Endometrial microvascular endothelial cells (primary cell): ENCODE measurements around the gene BDH1. TPM values are rescaled to one million over a fixed set of nuclear protein-coding genes. Genes with fewer than 3 reads are reported as not detected.
"Not testable (repeated sequence)": the region's sequence is repeated elsewhere in the genome, so short reads cannot be mapped to it uniquely, and the experiment has no call there.

Source experiments
- in situ Hi-C: cut with HindIII; loops from 2 replicates; pipeline ENCODE4 v1.10.0; 2017; ENCODE audit warnings: low sequenced_read_pairs, low pct_unique_long_range_greater_than_20kb; ENCODE audit errors: inconsistent ontology term
- total RNA-seq: library from RNA; depleted of rRNA; stranded (reverse); fragments of >200 nt; gene quantifications from one replicate; pipeline ENCODE4 v1.2.3, GENCODE V29; 2015; ENCODE audit errors: inconsistent ontology term

BDH1 gene
- total RNA-seq, 1 donor from 2014 or later: 6.0 TPM

DNA sequence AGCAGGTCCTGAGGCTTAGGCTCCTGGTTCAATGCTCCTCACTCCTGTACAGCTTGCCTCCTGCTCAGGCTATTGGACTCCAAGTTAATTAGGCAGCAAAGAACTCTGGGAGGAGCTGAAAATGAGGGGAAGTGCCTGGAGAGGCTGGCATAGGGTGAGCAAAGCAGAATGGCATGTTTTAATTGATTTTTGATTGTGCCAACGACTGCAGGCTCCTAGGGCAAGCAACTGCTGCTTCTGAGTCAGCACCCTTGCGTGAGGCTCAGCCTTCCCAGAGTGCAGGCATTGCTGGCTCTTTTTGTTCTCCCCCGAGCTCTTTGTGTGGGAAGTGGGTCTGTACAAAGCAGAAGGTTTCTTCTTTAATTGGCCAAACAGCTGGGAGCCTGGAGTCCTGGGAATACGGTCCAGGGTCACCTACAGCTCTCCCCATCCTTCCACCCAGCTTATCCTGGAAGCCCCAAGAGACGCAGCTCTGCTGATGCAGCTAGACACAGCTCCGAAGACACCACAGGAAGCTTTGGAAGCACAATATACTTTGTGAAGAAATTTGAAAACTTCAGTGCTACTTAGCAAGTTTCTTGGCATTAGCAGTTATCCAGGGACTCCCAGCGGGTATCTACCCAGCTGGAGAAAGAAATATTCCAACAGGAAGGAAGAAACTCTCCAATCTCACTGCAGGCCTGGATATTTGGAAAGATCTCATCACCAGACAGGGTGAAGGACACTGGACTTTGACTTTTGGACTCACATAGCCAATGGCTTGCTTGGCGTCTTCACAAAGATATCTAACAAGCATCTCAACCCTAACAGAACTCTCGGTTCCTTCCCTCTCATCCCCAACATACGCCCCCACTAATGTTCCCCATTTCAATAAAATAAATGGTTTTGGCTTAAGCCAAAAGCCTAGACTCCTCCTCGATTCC is 76.8 kb downstream of the BDH1 start:
- in situ Hi-C loops: no loop called here

DNA sequence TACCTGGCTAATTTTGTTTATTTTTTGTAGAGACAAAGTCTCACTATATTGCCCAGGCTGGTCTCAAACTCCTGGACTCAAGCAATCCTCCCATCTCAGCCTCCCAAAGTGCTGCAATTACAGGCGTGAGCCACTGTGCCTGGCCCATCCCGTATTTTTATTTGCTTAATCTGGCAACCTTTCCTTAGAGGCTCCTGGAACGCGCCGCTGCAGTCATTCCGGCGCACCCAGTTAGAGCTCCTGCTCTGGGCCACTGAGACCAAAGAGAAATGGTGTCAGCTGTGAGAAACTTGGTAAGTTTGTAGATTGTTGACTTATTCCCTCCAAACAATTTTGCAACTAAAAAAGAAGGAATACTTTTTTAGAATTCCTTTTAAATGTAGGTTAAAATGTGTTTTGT is 78.0 kb downstream of the BDH1 start:
- in situ Hi-C loops: not testable (repeated sequence)

DNA sequence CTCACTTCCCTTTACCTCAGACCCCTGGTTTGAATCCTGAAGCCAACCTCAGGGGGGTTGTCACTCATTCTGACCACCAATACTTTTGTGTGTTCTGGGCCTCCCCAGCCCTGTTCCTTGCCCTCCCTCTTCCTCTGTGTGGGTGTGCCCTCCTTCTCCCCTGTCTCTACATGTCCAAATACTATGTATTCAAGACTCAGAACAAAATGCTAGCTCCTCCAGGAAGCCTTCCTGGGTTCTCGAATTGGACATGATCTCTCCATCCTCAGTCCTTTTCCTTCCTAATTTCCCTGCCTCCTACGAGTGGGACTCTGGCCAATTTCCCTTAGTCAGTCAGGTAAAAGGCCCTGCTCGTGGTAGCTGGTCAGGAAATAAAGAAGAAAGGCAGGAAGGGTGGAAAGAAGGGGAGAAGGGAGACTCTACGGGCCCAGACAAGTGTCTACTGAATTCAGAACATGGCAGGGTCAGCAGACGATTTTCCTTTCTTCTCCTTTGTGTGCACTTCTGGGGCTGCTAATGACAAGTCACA is 79.7 kb downstream of the BDH1 start:
- in situ Hi-C loops: no loop called here

DNA sequence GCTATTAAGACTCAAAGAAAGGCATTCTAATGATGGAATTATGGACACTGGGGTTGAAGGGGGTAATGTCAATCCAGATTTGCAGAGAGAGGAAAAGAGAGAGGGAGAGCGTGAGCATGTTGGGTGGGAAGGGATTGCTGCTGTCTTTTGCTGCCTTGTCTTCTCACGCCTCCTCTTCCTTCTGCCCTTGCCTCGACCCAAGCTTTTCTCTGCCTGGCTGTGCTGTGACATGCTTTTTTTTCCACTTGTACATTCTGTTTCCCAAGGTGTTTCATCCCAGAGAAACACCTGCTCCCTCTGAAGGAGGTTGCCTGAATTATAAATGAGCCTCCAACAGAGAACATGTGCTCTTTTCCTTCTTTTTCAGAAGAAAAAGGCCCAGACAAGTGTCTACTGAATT is 80.3 kb downstream of the BDH1 start:
- in situ Hi-C loops: no loop called here

DNA sequence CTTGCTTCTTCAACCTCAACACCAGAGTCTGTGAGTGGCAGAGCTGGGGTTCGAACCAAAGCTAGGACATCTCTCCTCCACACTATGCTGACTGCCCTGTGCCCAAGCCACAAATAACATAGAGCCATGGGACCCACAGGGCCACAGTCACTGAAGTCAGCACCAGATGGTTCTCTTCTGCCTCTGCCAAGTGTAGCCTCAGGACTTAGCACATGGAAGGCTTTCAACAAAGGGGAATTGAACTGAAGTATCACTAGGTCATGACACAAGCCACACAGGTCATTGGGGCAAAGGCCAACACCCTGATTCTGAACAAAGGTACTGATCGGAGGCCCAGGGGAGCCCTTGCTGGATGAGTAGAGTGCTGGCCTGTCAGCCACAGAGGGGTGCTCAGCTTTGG is 83.6 kb downstream of the BDH1 start:
- in situ Hi-C loops: loop anchor here (25.0 kb wide), 1 partner anchor 185 kb away; the partner anchor contains the start of gene DLG1

DNA sequence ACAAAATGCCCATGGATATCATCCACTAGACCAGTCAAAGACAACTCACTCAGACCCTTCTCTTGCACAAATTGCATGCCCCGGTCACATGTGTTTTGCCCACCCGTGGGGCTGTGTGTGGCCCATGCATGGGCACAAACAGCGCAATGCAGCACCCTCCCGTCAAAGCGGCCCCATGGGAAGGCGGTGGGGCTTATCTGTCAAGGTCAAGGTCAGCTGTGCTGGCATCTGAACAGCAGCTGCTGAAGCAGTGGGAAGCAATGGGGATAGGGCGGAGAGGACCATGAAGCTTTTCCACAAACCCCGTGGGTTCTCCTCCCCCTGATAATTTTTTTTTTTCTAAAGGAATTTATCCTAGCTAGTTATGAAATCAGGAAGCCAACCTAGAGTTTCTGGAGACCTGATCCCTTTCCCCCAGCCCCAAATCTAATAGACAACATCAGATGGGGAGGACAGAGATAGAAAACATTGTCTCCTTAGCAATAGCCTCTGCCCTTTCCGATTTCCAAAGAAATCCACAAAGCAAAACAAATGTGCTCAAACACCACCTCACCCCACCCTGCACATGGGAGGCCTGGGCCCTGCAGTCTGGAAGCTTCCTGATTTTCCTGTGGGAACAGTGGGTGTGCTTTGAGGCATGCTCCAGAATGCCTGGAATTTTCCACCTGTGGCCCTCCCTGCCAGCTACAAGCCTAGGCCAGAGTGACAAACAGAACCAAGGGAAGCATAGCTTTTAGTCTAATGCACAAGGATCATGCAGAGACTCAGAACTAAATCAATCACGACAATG is 84.4 kb downstream of the BDH1 start:
- in situ Hi-C loops: loop anchor here (25.0 kb wide), 1 partner anchor 184 kb away; the partner anchor contains the start of gene DLG1

DNA sequence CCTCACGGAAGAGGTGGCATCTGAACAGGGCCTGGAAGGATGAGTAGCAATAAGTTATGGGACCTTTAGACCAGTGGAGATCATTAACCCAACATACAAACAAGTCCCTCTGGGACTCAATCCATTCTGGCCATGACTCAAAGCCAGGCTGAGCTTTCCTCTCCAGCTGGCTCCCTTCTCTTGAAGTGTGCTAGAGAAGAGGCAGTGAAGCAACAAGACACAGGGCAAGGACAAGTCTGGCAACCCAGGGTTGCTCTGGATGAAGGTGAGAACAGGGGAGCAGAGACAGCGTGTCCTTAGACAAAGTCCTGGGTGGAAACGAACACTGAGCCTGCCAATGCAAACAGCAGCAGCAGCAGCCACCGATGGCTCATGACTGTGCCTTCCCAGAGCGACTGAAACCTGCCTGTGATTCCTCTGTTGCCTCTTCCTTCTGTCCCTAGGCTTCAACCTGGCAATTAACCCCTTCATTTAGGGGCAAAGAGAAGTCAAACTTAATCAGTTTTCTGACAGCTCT is 86.8 kb downstream of the BDH1 start:
- in situ Hi-C loops: loop anchor here (25.0 kb wide), 1 partner anchor 182 kb away; the partner anchor contains the start of gene DLG1

DNA sequence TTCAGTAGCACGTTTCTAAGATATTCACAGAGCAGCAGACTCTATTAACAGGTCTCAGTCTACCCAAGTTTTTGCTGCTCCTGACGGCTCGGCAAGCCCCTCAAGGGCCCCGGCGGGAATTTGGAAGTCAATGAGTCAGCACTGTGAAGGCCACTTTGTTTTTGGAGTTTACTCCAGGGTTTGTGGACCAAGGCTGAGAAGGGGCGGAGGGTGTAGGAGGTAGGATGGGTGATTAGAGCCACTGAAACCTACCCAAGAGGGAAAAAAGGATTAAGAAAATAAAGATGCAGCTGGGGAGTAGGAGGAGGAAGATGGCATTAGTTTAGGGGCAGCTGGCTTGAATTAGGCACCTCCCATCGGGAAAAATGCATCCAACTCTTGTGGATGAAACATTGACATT is 87.6 kb downstream of the BDH1 start:
- in situ Hi-C loops: loop anchor here (25.0 kb wide), 1 partner anchor 181 kb away; the partner anchor contains the start of gene DLG1

DNA sequence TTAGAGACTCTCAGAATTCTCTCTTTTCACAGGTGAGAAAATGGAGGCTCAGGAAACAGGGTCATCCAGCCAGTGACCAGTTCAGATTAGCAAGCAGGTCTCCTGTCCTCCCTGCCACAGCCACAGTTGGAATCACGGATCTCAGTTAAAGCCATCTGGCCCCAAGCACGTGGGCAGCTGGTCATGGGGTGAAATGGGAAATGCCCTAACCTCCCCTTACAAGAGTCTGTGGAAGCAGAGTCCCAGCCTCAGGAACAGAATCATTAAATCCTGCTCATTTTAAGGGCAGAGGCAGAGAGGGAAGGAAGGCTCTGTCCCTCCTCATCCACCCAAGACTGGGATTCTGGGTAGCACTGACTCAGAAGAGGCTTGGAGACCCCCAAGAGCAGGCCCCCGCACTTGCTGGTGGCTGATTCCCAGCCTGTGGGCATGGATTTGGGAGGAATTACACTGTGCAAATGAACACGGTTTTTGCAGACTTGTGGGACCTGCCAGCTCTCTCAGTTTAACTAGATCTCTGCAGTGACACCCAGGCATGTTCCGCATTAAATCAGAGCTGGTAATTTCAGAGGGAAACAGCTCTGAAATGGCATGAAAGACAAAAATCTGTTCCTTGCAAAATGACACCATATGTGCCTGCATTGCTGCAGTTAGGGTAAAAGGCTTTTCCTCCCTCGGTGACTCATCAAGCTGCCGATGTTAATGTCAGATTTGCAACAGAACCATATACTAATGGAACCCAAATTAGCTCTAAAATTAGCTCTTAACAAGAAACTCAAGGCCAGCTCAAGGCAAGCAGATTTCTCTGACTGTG is 89.0 kb downstream of the BDH1 start:
- in situ Hi-C loops: loop anchor here (25.0 kb wide), 1 partner anchor 179 kb away; the partner anchor contains the start of gene DLG1

DNA sequence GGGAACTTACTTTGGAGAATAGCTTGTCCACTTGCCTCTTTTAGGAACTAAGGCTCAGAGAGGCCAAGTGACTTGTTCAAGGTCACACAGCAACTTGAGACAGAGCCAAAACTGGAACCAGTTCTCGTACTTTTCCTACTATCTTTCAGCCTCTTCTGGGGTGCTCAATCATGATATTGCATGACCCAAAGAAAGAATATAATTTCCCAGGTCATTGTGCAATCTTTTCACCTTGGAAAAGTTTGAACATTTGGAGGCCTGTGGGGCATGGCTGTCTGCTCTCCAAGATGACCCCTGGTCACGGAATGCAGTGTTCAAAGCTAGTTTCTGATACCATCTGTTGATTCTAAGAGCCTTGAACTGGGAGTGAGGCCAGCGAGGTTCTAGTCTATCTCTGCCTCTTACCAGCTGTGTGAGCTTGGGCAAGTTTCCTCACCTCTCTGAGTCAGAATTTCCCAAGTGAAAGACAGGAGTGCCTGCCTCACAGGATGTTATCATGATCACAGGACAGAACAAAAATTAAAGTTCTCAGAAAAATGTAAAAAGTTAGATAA is 89.7 kb downstream of the BDH1 start:
- in situ Hi-C loops: loop anchor here (25.0 kb wide), 1 partner anchor 179 kb away; the partner anchor contains the start of gene DLG1

DNA sequence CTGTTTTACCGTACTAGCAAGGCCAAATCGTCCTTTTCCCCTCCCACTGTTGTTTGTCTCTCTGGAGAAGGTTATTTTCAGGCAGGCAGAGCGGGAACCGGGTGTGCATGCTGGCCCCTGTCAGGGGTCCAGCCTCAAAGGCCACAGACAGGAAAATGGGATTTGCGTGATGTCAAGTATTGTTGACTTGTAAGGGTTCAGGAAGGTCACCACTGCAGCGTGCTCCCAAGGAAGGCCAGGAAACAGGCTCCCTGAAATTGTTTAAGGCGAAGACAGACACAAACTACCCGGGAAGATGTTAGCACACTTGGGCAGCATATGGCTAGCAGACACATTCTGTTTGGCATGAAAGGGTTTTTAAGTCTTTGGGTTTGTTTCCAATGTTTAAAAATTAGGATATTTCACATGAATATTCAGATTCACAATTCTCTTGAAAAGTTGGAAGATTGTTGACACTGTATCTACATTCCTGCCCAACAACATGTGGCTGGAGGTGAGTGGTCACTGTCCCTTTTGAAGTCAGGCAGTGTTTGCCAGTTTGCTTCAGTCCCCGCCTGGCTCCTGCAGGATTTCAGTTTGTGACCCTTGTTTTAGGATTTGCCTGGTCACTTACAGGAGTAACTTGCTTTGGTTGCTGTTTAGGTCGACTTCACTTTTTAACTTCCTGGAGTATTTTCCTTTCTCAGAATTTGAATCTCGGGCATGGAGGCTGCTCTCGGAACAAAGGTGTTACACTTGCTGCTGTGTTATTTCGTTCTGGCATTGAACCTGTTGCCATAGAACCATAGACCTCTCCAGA is 90.4 kb downstream of the BDH1 start:
- in situ Hi-C loops: loop anchor here (25.0 kb wide), 1 partner anchor 178 kb away; the partner anchor contains the start of gene DLG1

DNA sequence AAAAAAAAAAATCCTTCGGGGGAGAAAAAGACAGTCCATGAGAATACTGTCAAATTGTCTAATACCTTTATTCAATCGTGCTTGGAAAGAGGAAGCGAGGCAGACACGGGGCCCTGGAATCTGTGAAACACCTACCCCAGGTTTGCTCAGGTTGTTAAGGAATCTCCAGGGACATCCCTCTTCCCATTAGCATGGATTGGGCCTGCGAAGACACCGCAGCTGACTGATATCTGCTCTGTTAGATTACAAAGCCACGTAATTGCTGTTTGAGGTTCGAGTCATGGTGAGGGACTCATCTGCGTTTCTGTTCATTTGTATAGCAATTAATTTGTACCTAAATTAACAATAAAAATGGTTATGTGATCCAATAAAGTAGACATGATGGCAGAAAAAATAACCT is 91.0 kb downstream of the BDH1 start:
- in situ Hi-C loops: loop anchor here (25.0 kb wide), 1 partner anchor 177 kb away; the partner anchor contains the start of gene DLG1

DNA sequence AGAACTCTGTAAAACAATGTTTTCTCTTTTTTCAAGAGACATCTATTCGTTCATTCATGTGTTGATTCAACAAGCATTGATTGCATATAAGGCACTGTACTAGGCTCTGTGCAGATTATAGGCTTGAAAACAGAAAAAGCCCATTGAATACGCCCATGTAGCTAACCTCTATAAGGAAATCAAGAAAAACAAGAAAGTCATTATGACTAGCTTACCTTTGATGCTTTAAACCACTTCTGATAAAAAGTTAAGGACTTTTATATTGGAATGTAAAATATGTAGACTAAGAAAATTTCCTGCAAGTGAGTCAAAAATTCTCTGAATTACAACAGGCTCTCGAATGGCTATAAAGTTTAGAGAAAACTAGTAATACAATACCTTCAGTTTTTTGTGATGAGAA is 92.5 kb downstream of the BDH1 start:
- in situ Hi-C loops: loop anchor here (25.0 kb wide), 1 partner anchor 176 kb away; the partner anchor contains the start of gene DLG1

DNA sequence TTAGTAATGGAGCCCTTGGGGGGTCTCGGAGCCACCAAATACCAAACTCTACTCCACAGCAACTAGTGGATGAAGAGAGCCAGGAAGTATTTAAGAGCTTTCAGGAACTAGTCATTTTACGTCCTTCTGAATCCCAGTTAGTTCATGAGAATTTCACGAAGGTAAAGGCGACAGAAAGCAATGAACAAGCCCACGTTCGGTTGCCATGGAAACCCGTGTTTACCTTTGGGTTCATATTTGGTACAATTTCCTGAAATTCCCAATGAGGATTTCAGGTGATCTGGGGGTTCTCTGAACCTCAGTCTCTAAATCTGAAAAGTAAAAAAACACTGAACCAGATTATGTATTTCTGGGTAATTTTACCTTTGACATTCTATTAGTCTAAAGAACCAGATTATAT is 93.0 kb downstream of the BDH1 start:
- in situ Hi-C loops: loop anchor here (25.0 kb wide), 1 partner anchor 176 kb away; the partner anchor contains the start of gene DLG1

DNA sequence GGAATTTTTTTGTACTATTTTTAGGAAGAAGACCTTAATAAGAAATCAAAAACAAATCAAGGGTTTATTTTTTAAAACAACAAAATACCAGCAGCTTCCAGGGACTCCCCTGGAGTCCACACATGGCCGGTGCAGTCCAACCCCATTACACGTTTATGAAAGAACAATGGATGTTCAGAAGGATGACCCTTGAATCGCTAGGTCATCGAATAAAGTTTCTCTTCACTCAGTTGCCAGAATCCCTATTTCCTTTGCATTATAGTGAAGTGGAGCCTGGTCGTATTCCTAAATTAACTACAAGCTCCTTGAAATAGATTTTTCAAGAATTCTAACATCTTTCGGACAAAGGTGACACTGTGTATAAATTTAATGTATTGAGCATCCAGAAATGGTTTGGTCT is 95.1 kb downstream of the BDH1 start:
- in situ Hi-C loops: loop anchor here (25.0 kb wide), 1 partner anchor 173 kb away; the partner anchor contains the start of gene DLG1

DNA sequence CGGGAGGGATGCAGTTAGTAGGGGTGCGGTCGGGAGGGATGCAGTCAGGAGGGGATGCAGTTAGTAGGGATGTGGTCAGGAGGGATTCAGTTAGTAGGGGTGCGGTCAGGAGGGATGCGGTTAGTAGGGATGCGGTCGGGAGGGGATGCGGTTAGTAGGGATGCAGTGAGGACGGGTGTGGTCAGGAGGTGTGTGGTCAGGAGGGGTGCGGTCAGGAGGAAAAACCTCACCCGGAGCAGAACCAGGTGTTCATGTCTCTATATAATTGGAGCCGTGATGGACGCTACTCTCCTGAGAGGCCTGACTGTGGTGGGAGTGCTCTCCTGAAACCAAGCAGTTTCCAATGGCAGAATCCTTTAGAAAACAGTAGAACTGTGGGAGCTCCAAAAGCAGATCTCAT is 95.8 kb downstream of the BDH1 start:
- in situ Hi-C loops: loop anchor here (25.0 kb wide), 1 partner anchor 173 kb away; the partner anchor contains the start of gene DLG1
